Measurements from ENCODE around the gene SRP9.

DNA sequence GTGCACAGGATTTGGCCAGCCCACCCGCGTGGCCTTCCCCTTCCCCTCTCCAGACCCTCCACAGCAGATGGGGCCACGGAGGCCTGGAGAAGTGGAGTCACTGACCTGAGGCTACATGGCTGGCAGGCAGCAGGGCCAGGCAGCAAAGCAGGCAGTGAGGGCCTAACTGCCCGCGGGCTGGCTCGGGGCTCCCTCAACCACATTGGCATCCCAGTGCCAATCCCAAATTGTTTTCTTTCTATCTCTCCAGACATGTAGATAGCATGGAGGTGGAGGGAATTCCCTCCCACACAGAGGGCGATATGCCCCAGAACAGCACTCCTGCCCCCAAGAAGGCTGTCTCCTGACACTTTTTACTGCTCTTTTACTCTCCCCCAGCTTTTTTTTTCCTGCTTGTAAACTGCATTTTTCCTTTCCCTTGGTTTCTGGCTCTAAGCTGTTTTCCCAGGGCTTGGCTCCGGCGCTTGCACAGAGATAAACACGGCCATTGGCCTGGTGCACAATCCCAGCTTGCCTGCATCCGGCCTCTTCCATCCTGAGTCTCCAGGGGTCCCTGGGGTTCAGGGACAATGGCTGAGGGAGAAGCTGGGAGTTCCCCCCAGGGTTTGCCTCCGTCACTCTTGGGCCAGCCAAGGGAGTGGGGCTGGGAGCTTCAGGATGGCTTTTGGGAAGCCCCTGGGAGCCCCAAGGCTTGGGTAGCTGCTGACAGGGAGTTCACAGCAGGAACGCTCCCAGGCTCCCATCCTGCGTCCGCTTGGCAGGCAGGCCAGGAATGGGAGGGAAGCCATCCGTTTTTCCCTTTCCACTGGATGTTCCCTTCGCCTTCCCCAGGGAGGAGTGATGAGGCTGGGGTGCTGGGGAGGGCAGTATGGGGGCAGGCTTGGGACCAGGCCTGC lies 39.3 kb downstream of the SRP9 start:
- TF ChIP-seq EZH2 (IDR thresholded peaks at IDR 0.05; ENCODE audit: borderline replicate concordance, insufficient read depth, low read depth, low read length, poor library complexity, severe bottlenecking), result no peak
- TF ChIP-seq, protein P1, sequence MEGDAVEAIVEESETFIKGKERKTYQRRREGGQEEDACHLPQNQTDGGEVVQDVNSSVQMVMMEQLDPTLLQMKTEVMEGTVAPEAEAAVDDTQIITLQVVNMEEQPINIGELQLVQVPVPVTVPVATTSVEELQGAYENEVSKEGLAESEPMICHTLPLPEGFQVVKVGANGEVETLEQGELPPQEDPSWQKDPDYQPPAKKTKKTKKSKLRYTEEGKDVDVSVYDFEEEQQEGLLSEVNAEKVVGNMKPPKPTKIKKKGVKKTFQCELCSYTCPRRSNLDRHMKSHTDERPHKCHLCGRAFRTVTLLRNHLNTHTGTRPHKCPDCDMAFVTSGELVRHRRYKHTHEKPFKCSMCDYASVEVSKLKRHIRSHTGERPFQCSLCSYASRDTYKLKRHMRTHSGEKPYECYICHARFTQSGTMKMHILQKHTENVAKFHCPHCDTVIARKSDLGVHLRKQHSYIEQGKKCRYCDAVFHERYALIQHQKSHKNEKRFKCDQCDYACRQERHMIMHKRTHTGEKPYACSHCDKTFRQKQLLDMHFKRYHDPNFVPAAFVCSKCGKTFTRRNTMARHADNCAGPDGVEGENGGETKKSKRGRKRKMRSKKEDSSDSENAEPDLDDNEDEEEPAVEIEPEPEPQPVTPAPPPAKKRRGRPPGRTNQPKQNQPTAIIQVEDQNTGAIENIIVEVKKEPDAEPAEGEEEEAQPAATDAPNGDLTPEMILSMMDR (IDR thresholded peaks at IDR 0.05), result no peak
